ENCODE measurements around the gene SYNCRIP.

DNA sequence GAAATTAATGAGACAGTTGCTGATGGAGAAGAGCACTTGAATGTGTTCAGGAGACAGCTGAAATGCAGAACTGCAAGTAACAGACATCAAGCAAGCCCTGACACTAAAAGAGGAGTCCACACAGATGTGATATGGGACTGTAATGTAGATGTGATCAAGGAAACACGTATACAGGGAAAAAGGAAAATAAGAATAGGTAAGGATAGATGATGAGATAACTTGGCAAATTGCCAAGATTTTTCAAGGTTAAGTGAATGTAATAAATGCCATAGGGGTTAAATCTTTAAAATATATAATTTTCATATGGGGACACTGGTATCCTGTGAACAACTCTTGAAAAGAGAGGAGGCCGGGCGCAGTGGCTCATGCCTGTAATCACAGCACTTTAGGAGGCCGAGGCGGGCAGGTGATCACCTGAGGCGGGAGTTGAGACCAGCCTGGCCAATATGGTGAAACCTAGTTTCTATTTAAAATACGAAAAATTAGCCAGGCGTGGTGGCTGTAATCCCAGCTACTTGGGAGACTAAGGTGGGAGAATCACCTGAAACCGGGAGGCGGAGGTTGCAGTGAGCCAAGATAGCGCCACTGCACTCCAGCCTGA, 41.9 kb downstream of the SYNCRIP start:
- no peak for TF ChIP-seq GATA1 (IDR thresholded peaks at IDR 0.05; ENCODE audit: low read depth, low read length)
- TF ChIP-seq POLR2A (IDR thresholded peaks at IDR 0.05; ENCODE audit: low read length) = no peak
